Thoracic aorta (tissue), 2 donors: ENCODE results near the gene NSMCE1. TPM values are rescaled to one million over a fixed set of nuclear protein-coding genes. Genes with fewer than 3 reads are reported as not detected.
"Not testable (repeated sequence)": the region's sequence is repeated elsewhere in the genome, so short reads cannot be mapped to it uniquely, and the experiment has no call there.

ENCODE experiments used
- ATAC-seq: fragments of 150-250 bp; one replicate; pipeline ENCODE4 v1.8.0; 2017; ENCODE audit warnings: low read depth; ENCODE audit not compliant: insufficient number of reproducible peaks, low FRiP score
- DNase-seq: peaks from one replicate; pipeline ENCODE4 v3.0.0-alpha.2; 2020; ENCODE audit warnings: low spot score
- H3K27ac ChIP-seq, 2 donors: fragments of 200-600 bp; sonication (generic); 1 replicate in 1 of 2; 2 replicates in 1 of 2; pipeline ENCODE4 v1.5.1; 2016; ENCODE audit warnings: mild to moderate bottlenecking in 2 of 2, moderate library complexity in 2 of 2
- H3K27me3 ChIP-seq: fragments of 200-600 bp; sonication (generic); replicated peaks from 2 replicates; pipeline ENCODE4 v1.6.0; 2016; ENCODE audit warnings: mild to moderate bottlenecking; ENCODE audit not compliant: insufficient read depth
- H3K36me3 ChIP-seq: fragments of 200-600 bp; sonication (generic); one replicate; pipeline ENCODE4 v1.5.1; 2016
- H3K4me1 ChIP-seq, 2 donors: fragments of 200-600 bp; sonication (generic); 1 replicate in 1 of 2; 2 replicates in 1 of 2; pipeline versions ENCODE4 v1.5.1 to v1.6.0; 2016; ENCODE audit warnings: low read depth in 2 of 2, mild to moderate bottlenecking in 1 of 2; ENCODE audit not compliant: control insufficient read depth in 1 of 2
- H3K4me3 ChIP-seq: fragments of 200-600 bp; sonication (generic); 2 replicates; pipeline ENCODE4 v1.5.1; 2016; ENCODE audit warnings: mild to moderate bottlenecking
- H3K9me3 ChIP-seq: fragments of 200-600 bp; sonication (generic); 2 replicates; pipeline ENCODE4 v1.5.1; 2016
- total RNA-seq, 2 donors: library from RNA; depleted of rRNA; stranded (reverse); fragments of >200 nt; gene quantifications; one replicate each; pipeline versions ENCODE4 v1.1.0 to v1.2.3, GENCODE V29; 2016
- TF ChIP-seq, protein P1 (sequence below): fragments of 200-600 bp; sonication (generic); IDR thresholded peaks from one replicate; pipeline ENCODE4 v1.5.1; 2019; ENCODE audit warnings: antibody characterized with exemption

The NSMCE1 gene
- total RNA-seq, 2 donors from 2014 or later = 23.8 to 44.5 TPM

DNA sequence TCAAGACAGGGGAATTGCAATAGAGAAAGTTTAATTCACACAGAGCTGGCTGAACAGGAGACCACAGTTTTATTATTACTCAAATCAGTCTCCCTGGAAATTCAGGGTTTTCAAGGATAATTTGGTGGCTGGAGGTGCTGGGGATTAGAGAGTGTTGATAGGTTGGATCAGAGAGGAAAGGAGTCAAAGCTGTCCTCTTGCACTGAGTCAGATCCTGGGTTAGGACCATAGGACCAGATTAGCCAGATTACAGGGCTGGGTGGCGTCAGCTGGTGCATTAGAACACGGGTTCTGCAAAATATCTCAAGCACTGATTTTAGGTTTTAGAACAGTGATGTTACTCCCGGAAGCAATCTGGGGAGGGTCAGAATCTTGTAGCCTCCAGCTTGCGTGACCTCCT lies 1.8 kb upstream of the NSMCE1 start:
- DNase-seq (no peak), ATAC-seq (no peak)
- Histone ChIP-seq H3K9me3 (no peaks in the 10 kb centered on the region), H3K4me1 (peaks cover 0 to 20% of the 10 kb centered on the region in 2 donors), H3K36me3 (no peaks in the 10 kb centered on the region), H3K27ac (no peak overlapping the region), H3K4me3 (no peak overlapping the region), H3K27me3 (no peaks in the 10 kb centered on the region)
- TF ChIP-seq, protein P1, sequence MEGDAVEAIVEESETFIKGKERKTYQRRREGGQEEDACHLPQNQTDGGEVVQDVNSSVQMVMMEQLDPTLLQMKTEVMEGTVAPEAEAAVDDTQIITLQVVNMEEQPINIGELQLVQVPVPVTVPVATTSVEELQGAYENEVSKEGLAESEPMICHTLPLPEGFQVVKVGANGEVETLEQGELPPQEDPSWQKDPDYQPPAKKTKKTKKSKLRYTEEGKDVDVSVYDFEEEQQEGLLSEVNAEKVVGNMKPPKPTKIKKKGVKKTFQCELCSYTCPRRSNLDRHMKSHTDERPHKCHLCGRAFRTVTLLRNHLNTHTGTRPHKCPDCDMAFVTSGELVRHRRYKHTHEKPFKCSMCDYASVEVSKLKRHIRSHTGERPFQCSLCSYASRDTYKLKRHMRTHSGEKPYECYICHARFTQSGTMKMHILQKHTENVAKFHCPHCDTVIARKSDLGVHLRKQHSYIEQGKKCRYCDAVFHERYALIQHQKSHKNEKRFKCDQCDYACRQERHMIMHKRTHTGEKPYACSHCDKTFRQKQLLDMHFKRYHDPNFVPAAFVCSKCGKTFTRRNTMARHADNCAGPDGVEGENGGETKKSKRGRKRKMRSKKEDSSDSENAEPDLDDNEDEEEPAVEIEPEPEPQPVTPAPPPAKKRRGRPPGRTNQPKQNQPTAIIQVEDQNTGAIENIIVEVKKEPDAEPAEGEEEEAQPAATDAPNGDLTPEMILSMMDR = no peak

DNA sequence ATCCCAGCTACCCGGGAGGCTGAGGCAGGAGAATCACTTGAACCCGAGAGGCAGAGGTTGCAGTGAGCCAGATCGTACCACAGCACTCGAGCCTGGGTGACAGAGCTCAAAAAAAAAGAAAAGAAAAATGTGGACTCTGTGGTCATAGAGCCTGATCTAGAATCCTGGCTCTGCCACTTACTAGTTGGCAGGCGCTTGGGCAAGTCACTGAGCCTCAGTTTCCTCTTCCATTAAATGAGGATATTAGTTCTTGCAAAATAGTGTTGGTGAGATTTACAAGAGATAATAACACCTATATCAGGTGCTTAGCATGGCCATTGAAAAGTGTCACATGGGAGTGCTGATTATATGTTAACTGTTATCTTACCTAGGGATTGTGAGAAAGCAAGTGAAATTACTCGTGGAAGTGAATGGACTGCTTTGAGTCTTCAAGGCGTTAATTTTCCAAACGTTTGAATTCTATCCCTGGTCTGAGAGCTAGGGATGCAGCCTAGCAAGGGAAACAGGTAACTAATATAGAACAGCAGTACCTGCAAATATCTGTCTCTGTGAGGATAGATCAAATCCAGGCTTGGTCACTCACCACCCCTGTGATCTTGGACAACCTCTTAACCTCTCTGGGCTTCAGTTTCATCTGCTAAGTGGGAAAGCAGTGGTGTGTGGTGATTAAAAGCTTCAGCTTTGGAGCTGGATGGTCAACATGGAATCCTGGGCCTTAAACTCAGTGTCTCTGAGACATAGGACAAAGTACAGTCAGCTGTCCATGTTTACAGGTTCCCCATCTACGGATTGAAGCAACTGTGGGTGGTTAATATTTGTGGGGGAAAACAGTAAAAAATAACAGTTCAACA lies 953 bp upstream of the NSMCE1 start:
- DNase-seq (no peak), ATAC-seq (no peak)
- H3K9me3 ChIP-seq = no peaks in the 10 kb centered on the region
- H3K4me1 ChIP-seq = peaks cover 0 to 20% of the 10 kb centered on the region in 2 donors
- no peak overlapping the region for H3K27ac ChIP-seq
- TF ChIP-seq, protein P1 = no peak
- H3K27me3 ChIP-seq = no peaks in the 10 kb centered on the region
- H3K36me3 ChIP-seq = no peaks in the 10 kb centered on the region
- peak overlapping the region; percentile 99 for H3K4me3 ChIP-seq

DNA sequence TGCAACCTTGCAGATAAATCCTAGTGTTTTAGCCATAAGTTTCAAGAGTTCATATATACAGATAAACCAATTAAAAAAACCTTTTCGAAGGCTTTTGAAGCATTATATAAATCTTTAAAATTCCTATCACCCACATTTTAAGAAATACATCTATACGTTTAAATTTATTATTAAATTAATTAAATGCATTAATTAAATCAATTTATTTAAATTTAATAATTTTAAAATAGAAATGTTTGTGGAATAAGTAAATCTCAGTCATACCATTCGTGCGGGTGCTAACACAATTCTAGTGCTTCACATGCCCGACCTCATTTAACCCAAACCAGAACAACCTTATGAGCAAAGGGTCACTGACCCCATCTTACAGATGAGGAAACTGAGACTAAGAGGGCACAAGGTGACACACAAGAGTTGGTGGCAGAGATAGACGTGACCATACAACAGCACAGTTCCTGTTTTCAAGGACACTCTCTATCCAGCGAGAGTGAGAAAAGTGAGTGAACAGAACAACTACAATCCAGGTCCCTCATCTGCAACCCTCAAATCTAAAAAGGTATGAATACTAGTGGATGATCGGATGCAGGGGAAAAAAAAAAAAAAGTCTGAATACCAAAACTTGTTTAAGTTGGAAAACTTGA lies 1.4 kb downstream of the NSMCE1 start:
- H3K27ac ChIP-seq = no peak overlapping the region
- no peaks in the 10 kb centered on the region for H3K27me3 ChIP-seq
- TF ChIP-seq, protein P1 = no peak
- no peaks in the 10 kb centered on the region for H3K36me3 ChIP-seq
- H3K9me3 ChIP-seq = no peaks in the 10 kb centered on the region
- H3K4me3 ChIP-seq = no peak overlapping the region
- no peak for DNase-seq
- ATAC-seq = no peak
- peaks cover 0 to 20% of the 10 kb centered on the region in 2 donors for H3K4me1 ChIP-seq

DNA sequence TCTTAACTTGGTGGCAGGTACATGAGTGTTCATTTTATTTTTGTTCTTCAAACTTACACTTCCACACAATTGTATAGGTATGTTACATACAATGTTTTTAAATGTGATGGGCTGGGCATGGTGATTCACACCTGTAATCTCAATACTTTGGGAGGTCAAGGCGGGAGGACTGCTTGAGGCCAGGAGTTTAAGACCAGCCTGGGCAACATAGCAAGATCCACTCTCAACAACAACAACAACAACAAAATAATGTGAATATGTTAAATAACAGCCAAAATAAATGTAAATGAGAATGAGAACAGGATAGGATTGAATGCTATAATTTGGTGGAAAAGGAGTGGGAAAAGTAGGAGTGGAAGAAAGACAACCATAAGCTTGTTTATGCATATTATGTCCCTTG lies 2.6 kb downstream of the NSMCE1 start:
- Histone ChIP-seq H3K27ac (no peak overlapping the region), H3K4me1 (peaks cover 0 to 20% of the 10 kb centered on the region in 2 donors), H3K36me3 (no peaks in the 10 kb centered on the region), H3K9me3 (no peaks in the 10 kb centered on the region), H3K4me3 (no peak overlapping the region), H3K27me3 (no peaks in the 10 kb centered on the region)
- ATAC-seq = no peak
- TF ChIP-seq, protein P1 = no peak
- no peak for DNase-seq

DNA sequence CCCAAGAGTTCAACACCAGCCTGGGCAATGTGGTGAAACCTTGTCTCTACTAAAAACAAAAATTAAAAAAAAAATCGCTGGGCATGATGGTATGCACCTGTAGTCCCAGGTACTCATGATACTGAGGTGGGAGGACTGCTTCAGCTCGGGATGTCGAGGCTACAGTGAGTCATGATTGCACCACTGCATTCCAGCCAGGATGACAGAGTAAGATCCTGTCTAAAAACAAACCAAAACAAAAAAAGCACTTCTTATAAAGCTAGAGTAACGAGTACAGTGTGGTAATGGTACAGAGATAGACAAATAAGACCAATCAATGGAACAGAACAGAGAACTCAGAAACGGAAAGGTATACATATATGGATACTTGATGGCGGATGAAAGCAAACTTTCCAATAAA lies 4.4 kb downstream of the NSMCE1 start:
- Histone ChIP-seq H3K27ac (no peak overlapping the region), H3K36me3 (no peaks in the 10 kb centered on the region), H3K27me3 (no peaks in the 10 kb centered on the region), H3K4me1 (peaks cover 0 to 15% of the 10 kb centered on the region in 2 donors), H3K9me3 (no peaks in the 10 kb centered on the region), H3K4me3 (no peak overlapping the region)
- ATAC-seq = no peak
- TF ChIP-seq, protein P1 = no peak
- no peak for DNase-seq

DNA sequence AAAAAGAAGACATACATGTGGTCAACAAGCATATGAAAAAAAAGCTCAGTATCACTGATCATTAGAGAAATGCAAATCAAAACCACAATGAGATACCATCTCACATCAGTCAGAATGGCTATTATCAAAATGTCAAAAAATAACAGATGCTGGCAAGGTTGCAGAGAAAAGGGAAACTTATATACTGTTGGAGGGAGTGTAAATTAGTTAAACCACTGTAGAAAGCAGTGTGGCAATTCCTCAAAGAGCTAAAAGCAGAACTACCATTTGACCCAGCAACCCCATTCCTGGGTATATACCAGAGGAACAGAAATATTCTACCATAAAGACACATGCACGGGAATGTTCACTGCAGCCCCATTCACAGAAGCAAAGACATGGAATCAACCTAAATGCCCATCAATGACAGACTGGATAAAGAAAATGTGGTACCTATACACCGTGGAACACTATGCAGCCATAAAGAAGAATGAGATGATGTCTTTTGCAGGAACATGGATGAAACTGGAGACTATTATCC lies 5.6 kb downstream of the NSMCE1 start:
- not testable (repeated sequence) for ATAC-seq

More for the DNA sequence above, 5.6 kb downstream of the NSMCE1 start:
- DNase-seq, H3K27ac ChIP-seq, H3K27me3 ChIP-seq, H3K4me3 ChIP-seq, H3K9me3 ChIP-seq, H3K36me3 ChIP-seq: not testable (repeated sequence)
- peaks cover 0 to 22% of the 10 kb centered on the region in 2 donors for H3K4me1 ChIP-seq
